GM19463 (cell line): ENCODE data around the gene MYO1B.
A peak's percentile ranks its signal among the peaks of the same experiment; 100 is the strongest.

Experiments used
- ATAC-seq: cut with Tn5 transposase; IDR thresholded peaks from one replicate; pipeline ENCODE4 v1.9.1; 2021; ENCODE audit warnings: mild to moderate bottlenecking, moderate library complexity; ENCODE audit not compliant: unreplicated experiment

The MYO1B gene

DNA sequence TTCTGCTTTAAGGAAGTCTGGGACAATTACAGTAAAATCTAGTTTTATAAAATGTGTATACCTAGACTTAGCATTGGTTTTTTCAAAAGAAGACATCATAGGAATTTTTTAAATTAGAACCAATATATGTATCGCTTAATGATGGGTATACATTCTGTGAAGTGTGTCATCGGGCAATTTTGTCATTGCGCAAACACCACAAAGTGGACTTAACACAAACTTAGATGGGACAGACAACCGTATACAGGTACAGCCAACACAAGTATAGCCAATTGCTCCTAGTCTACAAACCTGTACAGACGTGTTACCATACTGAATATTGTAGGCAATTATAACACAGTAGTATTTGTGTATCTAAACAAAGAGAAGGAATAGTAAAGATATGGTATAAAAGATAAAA, 12.7 kb downstream of the MYO1B start:
- ATAC-seq, result no peak

DNA sequence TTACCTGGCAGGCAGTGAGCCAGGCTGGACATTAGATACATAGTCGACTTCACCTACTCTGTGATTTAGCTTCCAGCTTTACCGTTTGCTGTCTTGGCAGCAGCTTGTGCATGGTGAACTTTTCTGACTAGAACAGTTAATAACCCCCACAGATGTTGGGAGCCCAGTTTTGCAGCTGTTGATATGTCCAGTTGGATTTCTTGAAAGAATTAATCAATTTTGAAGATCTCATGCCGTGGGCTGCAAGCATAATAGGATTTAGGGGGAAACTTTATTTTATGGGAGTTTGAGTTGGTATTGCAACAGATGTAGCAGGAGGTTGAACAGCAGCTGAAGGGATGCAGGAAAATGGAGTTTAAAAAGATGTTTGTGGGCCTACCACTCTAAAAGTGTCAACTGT, 13.8 kb downstream of the MYO1B start:
- no peak for ATAC-seq

DNA sequence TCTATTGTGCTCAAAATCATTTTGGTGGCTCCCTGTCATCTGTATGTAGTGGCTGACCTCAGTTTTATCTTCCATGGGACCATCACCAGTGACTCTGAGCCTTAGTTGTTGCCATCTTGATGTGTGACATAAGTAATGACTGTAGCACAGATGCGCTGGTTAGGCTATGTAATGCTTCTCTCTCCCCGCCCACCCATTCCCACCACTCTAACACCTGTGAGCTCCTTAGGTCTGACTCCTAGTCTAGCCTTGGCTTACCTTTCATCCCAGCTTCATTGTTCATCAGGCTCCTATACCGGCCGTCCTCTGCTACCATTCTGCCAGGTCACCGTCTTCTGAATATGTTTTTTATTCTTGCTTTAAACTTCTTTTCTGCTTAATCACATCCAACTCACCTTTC, 17.2 kb downstream of the MYO1B start:
- no peak for ATAC-seq

DNA sequence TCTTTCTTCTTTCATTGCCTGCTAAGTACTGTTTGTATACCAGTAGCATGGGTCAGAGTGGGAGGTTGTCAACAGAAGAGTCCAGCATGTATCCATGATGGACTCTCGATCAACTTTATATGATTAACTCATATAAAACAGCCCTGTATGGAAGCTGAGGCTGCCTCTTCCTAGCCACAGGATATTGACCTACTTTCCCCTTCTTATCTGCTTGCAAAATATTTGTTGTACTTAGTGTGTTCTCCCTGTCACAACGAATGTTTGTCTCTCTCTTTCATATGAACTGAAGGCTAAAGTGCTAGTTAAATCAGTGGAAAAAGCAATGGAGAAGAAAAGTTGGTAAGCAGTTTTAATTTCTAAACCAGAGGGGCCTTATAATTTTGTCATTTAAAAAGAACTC, 17.8 kb downstream of the MYO1B start:
- ATAC-seq, result no peak

DNA sequence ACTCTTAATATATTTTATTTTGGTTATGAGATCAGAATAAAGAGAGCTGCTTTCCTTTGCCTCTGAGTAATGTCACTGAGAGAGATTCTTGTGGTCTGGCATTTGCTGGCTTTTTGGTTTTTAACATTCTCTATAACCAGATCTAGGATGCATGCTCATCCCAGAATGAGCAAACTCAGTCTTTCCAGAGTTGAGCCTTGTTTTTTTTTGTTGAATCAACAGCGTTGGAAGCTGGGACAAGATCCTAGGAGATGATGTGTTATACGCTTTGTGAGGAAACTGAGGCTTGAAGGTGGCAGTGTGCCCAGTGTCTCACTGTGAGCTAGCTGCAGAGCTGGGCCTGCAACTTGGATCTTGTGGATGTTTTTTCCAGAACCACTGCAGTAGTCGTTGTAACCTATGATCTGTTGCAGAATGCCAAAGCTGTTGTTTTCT, 19.5 kb downstream of the MYO1B start:
- ATAC-seq, result no peak

DNA sequence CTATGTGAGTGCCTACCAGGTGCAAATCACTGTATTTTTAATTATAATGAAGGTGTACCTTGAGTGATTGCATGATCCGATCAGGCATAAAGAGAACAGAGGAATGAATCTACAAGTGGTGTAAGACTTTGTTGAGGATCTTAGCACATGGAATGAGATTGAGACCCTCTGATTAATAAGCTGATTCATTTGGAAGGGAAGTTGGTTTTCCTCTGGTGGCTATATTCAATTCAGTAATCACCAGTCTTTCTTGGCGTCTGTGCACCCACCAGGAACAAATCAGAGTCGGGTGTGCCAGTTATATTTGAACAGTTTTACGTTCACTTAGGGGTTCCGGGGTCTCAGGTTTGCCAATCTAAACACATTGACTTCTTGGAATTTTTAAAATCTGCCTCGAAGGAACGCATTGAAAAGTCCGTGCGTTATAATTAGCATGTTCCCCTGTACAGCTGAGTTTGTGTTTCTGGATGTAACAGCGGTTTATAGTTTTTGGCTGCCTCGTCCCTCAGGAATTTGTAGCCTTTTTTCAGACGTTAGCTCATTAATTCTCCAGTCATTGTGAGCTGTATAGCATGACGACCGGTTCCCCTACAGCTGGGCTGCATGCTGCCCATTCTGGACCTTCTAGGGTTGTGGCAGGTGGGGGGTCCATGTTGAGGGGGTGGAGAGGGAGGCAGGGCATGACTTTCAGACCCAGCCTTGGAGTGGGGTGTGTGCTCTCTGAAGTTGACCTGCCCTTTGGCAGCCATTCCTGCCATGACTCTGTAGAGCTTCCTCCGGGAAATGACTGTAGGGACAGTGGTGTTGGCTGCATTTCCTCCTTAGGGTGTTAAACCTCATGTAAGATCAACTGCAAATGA, 20.3 kb downstream of the MYO1B start:
- ATAC-seq, result no peak

DNA sequence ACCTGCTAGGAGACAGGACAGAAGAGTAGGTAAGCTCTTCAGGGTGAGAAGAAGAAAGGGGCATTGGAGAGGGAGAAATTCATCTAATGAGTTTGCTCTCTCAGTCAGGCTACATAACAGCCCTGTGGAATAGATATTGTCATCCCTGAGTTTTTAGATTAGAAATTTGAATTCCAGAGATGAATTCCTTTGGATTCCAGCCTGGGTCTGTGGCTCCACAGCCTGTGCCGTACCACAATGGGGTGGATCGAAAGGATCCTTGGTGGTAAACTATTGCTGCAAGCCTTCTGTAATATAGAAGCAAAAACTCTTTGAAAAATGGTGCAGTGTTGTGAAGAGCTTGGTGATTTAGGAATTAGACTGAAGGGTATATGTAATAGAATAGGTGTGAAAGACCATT, 21.0 kb downstream of the MYO1B start:
- ATAC-seq, result no peak

DNA sequence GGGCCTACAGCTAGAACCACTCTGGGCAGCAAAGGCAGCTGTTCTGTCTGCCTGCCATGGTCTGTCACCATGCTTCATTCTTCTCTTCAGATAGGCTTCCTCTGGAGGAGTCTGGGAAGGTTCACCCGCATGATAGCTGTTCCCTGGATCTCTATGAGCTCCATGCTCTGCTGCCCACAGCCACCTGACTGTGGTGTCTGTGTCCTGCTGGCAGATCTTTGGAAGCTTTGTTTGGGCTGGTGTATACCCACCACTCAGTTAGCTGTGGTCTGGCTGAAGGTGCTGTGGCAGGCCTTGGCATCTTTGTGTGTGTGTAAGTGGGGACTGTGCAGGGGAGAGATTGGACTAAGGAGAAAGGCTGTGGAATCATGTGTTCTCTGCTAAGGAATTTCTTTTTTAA, 23.4 kb downstream of the MYO1B start:
- ATAC-seq, result no peak

DNA sequence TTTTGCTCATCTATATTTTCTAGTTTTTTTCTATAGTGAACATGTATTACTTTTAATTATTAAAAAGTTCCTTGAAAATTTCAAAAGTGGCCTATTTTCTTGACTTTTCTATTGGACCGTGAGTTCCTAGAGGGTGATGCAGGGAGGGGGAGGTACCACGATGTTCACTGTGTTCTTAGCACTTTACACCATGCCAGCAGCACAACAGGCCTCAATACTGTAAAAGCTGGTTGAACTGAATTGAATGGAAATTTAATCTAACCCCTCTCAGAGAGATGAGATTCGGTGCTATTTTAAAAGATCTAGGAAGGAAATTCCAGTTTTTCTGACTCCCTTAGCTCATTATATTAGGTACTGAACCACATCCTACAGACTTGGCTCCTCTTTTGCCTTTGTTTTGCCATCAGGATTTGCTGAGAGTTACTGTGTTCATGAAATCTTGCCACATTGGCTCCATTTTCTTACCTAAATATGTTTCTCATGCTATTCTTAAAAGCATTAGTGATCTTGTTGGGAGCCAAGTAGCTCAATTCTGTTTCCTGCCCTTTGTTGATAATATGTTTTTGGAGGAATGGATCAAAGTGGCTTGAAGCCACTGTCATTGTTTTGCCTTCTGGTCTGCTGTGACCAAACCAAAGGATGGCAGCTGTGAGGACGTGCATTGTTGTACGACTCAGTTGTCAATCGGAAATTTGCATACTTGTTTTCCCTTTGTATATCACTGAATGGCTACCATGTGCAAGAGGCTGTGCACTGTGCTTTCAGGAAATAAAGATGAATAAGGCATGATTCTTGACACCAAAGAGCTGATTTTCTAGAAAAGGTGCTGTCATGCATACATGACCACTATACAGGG, 25.3 kb downstream of the MYO1B start:
- ATAC-seq, result no peak

DNA sequence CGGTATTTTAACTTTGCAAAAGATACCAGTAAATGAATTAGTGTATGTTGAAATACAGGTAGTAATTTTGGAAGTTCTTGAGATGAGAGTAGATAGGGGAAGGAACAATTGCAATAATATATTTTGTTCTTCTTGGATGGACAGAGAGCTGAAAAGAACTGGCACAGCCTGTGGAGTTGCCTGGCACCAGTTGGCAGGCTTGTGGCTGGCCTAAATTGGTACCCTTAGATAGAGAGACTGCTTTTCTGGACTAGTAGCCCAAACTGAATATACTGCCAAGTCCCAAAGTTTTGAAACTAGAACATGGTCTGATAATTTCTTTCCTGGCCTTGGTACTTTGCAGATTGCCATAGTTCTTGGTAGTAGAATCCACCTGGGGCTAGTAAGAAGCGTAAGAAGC, 26.9 kb downstream of the MYO1B start:
- ATAC-seq, result no peak

DNA sequence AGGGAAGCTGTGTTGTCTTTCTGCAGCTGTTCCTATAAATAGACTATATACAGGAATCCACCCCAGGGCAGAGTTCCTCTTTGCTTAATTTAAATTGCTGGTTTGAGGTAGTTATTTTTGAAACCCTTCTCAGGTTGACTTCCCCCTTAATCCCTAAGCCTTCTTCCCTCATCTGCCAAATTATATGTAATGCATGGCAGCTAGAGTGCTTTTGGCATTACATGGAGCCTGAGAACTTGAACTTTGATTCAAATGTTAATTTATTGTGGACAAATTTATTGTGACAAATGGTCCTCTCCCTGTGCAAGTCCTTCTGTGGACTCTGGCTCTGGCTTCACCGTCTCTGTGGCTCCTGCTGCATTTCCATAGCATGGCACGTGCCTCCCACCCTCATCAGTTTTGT, 29.2 kb downstream of the MYO1B start:
- peak; percentile 67 for ATAC-seq

DNA sequence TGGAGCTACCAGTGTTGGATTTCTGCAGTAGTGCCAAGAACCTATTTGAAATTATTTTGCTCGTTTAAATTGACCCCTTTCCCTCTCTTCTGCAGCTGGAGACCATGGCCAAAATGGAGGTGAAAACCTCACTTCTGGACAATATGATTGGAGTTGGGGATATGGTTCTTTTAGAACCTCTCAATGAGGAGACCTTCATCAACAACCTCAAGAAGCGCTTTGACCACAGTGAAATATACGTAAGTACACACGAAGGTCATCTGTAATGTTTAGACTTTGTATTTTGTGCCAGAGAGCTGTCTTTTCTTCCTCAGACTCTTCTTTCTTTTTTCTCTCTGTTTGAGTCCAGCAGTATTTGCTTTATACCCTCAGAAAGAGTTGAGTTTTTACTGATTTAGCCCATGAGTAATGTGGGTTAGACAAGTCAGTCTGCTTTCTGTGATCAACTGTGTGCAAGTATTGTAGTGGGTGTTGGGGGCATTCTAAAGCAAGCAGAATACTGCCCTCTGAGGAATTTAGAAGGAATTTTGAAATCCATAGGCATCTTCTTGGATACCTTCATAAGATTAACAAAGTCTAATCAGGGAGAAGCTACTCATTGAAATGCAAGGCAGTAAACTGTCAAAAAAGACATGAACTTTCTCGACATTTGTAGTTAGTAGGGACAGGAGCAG, 31.7 kb downstream of the MYO1B start:
- ATAC-seq, result no peak

DNA sequence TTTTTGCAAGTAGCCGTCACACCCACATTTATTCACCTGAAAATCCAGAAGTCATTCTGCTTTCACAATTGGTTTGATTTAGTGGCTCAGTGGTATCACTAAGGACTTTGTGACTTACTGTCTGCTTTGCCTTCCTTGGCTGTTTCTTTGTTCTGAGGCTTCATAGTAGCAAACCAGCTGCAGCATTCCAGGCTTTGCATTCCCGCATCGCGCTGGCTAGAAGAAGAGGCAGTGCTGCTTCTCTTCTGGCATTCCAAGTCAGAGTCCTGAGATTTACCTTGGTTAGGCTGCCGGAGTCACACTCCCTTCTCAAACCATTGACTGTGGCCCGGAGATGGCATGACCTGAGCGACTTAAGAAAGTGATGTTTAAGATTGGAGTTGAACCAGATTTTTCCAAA, 35.1 kb downstream of the MYO1B start:
- ATAC-seq, result no peak

DNA sequence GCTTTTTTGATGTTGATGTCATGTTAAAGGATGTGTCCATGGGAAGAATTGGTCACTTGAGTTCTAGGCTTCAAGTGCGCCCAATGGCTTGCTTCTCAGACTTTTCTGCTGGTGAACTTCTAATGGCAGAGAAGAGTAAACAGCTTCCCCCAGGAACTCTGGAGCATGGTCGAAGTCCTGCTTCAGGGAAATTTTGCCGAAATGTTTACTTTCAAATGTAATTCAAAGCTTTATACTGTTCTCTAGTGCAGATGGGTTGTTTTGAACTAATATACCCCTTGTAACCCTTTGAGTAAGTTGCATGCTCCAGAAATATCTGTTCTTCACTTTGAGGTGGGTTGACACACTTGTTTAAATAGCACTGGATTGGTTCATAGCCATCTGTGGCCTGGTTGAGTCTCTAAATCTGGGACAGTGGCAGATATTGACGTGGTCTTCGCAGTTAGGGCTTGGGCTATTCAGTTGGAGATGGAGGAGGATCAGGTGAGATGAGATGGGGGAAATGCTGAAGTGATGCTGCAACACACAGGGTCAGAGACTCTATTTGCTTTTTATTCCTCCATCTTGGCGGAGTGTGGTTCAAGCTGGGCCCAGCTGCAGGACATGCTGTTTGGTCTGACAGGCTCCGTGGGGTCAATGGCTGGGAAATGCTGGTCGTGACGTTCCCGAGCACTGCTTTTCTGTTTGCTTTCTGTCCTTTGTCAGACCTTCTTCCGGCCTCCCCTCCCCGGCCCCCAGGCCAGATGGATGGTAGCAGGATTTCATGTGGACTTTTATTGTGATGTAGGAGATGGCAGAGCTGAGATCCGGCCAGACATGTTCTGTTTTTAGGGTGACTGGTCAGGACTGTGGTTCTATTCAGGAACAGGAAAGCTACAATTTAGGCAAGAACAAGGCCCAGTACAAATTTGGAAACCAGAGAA, 35.9 kb downstream of the MYO1B start:
- ATAC-seq, result no peak

DNA sequence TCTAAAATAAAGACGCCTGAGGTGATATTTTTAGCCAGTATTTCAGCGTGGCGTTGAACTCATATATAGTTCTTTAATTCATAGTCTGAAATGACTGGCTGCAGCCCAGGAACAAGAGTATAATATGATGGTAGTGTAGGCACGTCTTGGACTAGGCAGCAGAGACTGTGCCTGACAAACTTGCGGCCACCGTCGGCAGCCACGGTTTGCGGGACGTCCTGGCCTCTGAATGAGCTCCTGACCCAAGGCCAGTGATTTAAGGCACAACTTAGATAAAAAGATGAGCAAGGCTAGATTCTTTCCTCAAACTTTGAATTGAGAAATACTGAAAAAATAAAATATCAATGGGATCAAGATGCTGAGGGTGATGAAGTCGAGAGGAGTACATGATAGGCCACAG, 40.0 kb downstream of the MYO1B start:
- no peak for ATAC-seq

DNA sequence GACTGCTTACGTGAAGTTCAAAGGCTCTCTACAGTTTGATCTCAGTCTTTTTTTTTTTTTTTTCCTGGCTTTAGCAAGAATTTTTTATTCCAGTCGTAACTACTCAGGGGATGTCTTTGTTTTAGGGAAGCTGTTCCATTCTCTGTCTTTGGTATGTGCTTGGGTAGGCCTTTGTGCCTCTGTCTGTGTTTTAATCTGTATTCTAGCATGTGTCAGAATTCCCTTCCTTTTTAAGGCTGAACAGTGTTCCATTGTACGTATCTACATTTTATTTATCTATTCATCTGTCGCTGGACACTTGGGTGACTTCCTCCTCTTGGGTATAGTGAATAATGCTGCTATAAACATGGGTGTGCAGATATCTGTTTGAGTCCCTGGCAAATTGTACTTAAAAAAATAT, 42.6 kb downstream of the MYO1B start:
- no peak for ATAC-seq

DNA sequence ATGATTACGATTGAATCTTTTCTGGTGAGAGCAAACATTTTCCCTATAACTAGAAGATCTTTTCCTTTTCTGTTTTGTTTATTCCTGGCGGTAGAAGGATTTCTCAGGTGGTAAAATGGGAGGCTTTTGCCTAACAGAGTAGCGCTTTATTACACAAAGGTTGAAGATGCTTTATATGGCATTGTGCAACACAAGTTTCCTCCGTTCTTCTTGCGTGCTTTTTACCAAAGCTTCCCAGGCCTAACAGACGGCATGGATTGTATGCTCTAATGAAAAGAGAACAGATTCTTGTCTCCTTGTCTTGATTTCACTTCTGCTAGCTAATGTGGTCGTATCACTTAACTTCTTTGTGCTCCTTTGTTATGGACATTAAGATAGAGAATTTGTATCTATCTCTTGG, 43.8 kb downstream of the MYO1B start:
- ATAC-seq, result no peak

DNA sequence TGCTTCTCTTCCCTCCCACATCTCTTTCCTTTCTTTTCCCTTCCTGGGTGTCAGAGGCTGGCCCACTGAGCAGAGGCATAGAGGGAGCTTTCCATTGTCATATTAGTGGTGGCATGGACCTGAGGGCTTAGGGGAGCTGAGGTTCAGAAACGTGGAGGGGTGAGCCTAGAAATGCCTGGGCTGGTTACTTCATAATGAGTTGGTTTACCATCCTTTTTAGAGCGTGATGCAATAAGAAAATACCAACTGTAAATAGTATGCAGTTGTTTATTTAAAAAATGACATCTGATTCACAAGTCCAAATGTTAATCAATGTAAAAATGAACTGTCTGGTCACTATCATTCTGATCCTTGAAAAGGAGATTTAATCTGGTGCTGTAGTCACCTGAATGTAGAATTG, 46.3 kb downstream of the MYO1B start:
- ATAC-seq, result no peak

DNA sequence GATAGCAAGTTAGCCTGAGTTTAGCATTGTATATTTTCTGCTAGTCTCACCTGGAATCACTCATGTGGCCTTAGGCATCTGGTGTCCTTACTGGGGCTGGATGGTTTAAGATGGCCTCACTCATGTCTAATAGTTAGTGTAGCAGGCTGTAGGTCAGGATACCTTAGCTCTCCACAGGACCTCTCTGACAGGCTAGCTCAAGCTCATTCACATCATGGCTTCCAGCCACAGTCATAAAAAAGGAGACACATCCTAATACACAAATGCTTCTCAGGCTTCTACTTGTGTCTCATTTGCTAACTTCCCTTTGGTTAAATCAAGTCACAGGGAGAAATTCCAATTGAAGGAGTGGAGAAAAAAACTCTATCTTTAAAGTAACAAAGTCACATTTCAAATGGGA, 47.7 kb downstream of the MYO1B start:
- no peak for ATAC-seq

DNA sequence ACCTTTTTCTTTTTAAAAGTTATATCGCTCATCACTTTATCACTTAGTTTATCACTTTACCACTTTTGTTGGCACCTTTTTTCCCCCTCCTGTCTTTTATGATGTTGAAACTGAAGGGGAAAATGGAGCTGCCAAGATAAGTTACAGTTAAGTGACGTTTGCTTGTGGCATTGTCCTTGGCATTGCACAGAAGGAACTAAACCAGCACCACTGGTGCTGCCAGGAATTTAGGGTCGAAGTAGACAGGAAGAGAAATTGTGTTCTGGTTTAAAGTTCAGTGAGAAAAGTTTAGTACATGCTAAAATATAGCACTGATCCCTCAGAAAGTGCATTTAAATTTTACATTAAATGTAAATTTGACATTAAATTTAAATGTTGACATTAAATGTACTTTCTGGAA, 49.9 kb downstream of the MYO1B start:
- no peak for ATAC-seq
